ENCODE measurements around the gene B3GAT3.

- TF ChIP-seq, protein P1, sequence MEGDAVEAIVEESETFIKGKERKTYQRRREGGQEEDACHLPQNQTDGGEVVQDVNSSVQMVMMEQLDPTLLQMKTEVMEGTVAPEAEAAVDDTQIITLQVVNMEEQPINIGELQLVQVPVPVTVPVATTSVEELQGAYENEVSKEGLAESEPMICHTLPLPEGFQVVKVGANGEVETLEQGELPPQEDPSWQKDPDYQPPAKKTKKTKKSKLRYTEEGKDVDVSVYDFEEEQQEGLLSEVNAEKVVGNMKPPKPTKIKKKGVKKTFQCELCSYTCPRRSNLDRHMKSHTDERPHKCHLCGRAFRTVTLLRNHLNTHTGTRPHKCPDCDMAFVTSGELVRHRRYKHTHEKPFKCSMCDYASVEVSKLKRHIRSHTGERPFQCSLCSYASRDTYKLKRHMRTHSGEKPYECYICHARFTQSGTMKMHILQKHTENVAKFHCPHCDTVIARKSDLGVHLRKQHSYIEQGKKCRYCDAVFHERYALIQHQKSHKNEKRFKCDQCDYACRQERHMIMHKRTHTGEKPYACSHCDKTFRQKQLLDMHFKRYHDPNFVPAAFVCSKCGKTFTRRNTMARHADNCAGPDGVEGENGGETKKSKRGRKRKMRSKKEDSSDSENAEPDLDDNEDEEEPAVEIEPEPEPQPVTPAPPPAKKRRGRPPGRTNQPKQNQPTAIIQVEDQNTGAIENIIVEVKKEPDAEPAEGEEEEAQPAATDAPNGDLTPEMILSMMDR (IDR thresholded peaks at IDR 0.05), result no peak
- TF ChIP-seq POLR2A (IDR thresholded peaks at IDR 0.05), result peak; percentile 89 to 99
Measured at GRCh38 chr11:62665075-62665598, 43.4 kb upstream of the B3GAT3 start, which contains the start of the genes C11orf98 and CSKMT.

Measured in thyroid gland (tissue), 4 donors.